HCT116 (cell line): ENCODE results near the gene ICOSLG. TPM values are rescaled to one million over a fixed set of nuclear protein-coding genes. Genes with fewer than 3 reads are reported as not detected.
"Not testable (repeated sequence)": the region's sequence is repeated elsewhere in the genome, so short reads cannot be mapped to it uniquely, and the experiment has no call there.

Experiments used
- ATAC-seq: fragments of 200-7000 bp; cut with Tn5 transposase; 2 replicates; pipeline ENCODE4 v1.9.1; 2020; ENCODE audit warnings: mild to moderate bottlenecking, moderate library complexity
- Bru-seq: library from RNA; stranded (reverse); fragments of 400-500 nt; gene quantifications from one replicate; lab custom pipeline; 2021; lab: Mats Ljungman, UMichigan
- BruChase-seq, 2 experiments: library from RNA; stranded (reverse); fragments of 400-500 nt; gene quantifications; one replicate each; lab custom pipeline; 2021; lab: Mats Ljungman, UMichigan
- BruUV-seq: library from RNA; stranded (reverse); fragments of 400-500 nt; replicated peaks from 2 replicates; lab custom pipeline; 2021; lab: Mats Ljungman, UMichigan
- CTCF ChIA-PET: fragments of 300-600 bp; sonication (Branson Sonifier 250); formaldehyde crosslinking; loops from one replicate; lab custom pipeline; 2021; ENCODE audit warnings: antibody characterized with exemption; lab: Charles Lee
- POLR2A ChIA-PET: fragments of 300-600, 350-600 bp; sonication (Branson Sonifier 250); formaldehyde crosslinking; loops from one replicate; lab custom pipeline; 2021; ENCODE audit warnings: antibody characterized with exemption; lab: Charles Lee
- RAD21 ChIA-PET, 2 experiments: fragments of 300-600 bp; sonication (Branson Sonifier 250); formaldehyde crosslinking; loops; one replicate each; lab custom pipeline; 2023; ENCODE audit warnings: low total read pairs in 2 of 2; ENCODE audit not compliant: uncharacterized antibody in 2 of 2, unreplicated experiment in 2 of 2, low non-redundant PET in 1 of 2; lab: Charles Lee
- DNase-seq: peaks from one replicate; pipeline ENCODE4 v3.0.0-alpha.2; 2010; ENCODE audit warnings: low read depth, low spot score
- H2AFZ ChIP-seq: fragments of 200-600 bp; shearing (Covaris generic), sonication (generic); 2 replicates; pipeline ENCODE4 v1.6.1; 2017; ENCODE audit warnings: low read depth, mixed run types, mixed read lengths, antibody characterized with exemption, low read length; ENCODE audit not compliant: poor library complexity, severe bottlenecking
- H3K27ac ChIP-seq: 2 replicates; pipeline ENCODE4 v1.5.1; 2012; ENCODE audit warnings: low read depth, low read length
- H3K27me3 ChIP-seq: fragments of 200-600 bp; sonication (generic); 2 replicates; pipeline ENCODE4 v1.6.1; 2016; ENCODE audit warnings: mixed run types, low read length, mixed read lengths; ENCODE audit not compliant: insufficient read depth
- H3K36me3 ChIP-seq, 2 experiments: fragments of 200-500 bp in 1 of 2; fragments of 200-600 bp in 1 of 2; sonication (Bioruptor generic) in 1 of 2; sonication (generic) in 1 of 2; 2 replicates each; pipeline versions ENCODE4 v1.5.1 to v1.6.1; 2014 to 2016; ENCODE audit warnings: low read length in 2 of 2, inconsistent platforms in 1 of 2, mixed read lengths in 1 of 2, mixed run types in 1 of 2; ENCODE audit not compliant: insufficient read depth in 2 of 2, control insufficient read depth in 1 of 2
- H3K4me1 ChIP-seq, 2 experiments: fragments of 200-600 bp in 1 of 2; sonication (generic) in 1 of 2; 2 replicates each; pipeline versions ENCODE4 v1.5.1 to v1.6.1; 2012 to 2017; ENCODE audit warnings: low read length in 2 of 2, inconsistent platforms in 1 of 2, mild to moderate bottlenecking in 1 of 2, mixed read lengths in 1 of 2, mixed run types in 1 of 2, moderate library complexity in 1 of 2; ENCODE audit not compliant: insufficient read depth in 2 of 2, control insufficient read depth in 1 of 2
- H3K4me2 ChIP-seq: fragments of 200-600 bp; sonication (generic); 2 replicates; pipeline ENCODE4 v1.6.1; 2017; ENCODE audit warnings: mixed run types, low read length, mixed read lengths
- H3K4me3 ChIP-seq, 2 experiments: fragments of 200-600 bp in 1 of 2; sonication (generic) in 1 of 2; replicated peaks in 1 of 2; 2 replicates each; pipeline ENCODE4 v1.5.1; 2011 to 2016; ENCODE audit warnings: low read length in 2 of 2, control low read depth in 1 of 2, low read depth in 1 of 2, mild to moderate bottlenecking in 1 of 2, mixed read lengths in 1 of 2, mixed run types in 1 of 2
- H3K79me2 ChIP-seq: fragments of 200-600 bp; sonication (generic); 2 replicates; pipeline ENCODE4 v1.6.1; 2017; ENCODE audit warnings: mild to moderate bottlenecking, mixed run types, low read length, moderate library complexity, mixed read lengths; ENCODE audit not compliant: insufficient read depth
- H3K9ac ChIP-seq: fragments of 200-600 bp; sonication (generic); 2 replicates; pipeline ENCODE4 v1.6.1; 2016; ENCODE audit warnings: low read length, mixed read lengths
- H3K9me2 ChIP-seq: fragments of 200-600 bp; sonication (generic), shearing (Covaris generic); 2 replicates; pipeline ENCODE4 v1.6.1; 2017; ENCODE audit warnings: mixed run types, mild to moderate bottlenecking, moderate library complexity; ENCODE audit not compliant: insufficient read depth
- H3K9me3 ChIP-seq, 2 experiments: fragments of 200-500 bp in 1 of 2; fragments of 200-600 bp in 1 of 2; sonication (Bioruptor generic) in 1 of 2; sonication (generic) in 1 of 2; 2 replicates each; pipeline ENCODE4 v1.6.1; 2014 to 2017; ENCODE audit warnings: low read length in 2 of 2, mixed read lengths in 2 of 2, inconsistent platforms in 1 of 2, low read depth in 1 of 2, mild to moderate bottlenecking in 1 of 2, mixed run types in 1 of 2, moderate library complexity in 1 of 2; ENCODE audit not compliant: control insufficient read depth in 1 of 2, insufficient read depth in 1 of 2
- H4K20me1 ChIP-seq: fragments of 200-600 bp; sonication (generic), shearing (Covaris generic); 2 replicates; pipeline ENCODE4 v1.6.1; 2017; ENCODE audit warnings: mixed run types, mild to moderate bottlenecking, moderate library complexity; ENCODE audit not compliant: insufficient read depth
- EGR1 ChIP-seq: IDR thresholded peaks from 2 replicates; pipeline ENCODE4 v1.6.1; 2012; ENCODE audit warnings: low read depth
- ELF1 ChIP-seq: IDR thresholded peaks from 2 replicates; pipeline ENCODE4 v1.6.1; 2012; ENCODE audit warnings: low read depth, borderline replicate concordance
- FOSL1 ChIP-seq: IDR thresholded peaks from 2 replicates; pipeline ENCODE4 v1.6.1; 2012; ENCODE audit warnings: low read depth
- ZFX ChIP-seq: fragments of 450-650 bp; IDR thresholded peaks from 2 replicates; pipeline ENCODE4 v1.6.1; 2017
- intact Hi-C: fragments of 100-400 bp; cut with micrococcal nuclease; formaldehyde crosslinking; loops from 2 replicates; pipeline ENCODE4 v1.10.0; 2022
- long read RNA-seq: library from polyadenylated mRNA; unstranded; transcript quantifications from one replicate; pipeline ENCODE4 v2.0.0, GENCODE V29; 2021; ENCODE audit not compliant: unreplicated experiment
- polyA plus RNA-seq: library from polyadenylated mRNA; unstranded; fragments of >200 nt; gene quantifications from 2 replicates; pipeline ENCODE4 v1.2.1, GENCODE V29; 2012; ENCODE audit warnings: missing spikeins
- total RNA-seq: library from RNA; stranded (reverse); gene quantifications from one replicate; pipeline ENCODE4 v1.2.1, GENCODE V29; 2021; ENCODE audit not compliant: unreplicated experiment
- TF ChIP-seq, protein P1 (sequence below): IDR thresholded peaks from 2 replicates; pipeline ENCODE4 v1.6.1; 2012; ENCODE audit warnings: low read depth
- TF ChIP-seq, protein P2 (sequence below): IDR thresholded peaks from 2 replicates; pipeline ENCODE4 v1.6.1; 2012
- TF ChIP-seq, protein P3 (sequence below), 3 experiments: fragments of 200-600 bp in 1 of 3; sonication (generic) in 1 of 3; IDR thresholded peaks in 2 of 3; conservative IDR thresholded peaks in 1 of 3; 2 replicates each; pipeline ENCODE4 v1.5.1; 2012 to 2017; ENCODE audit warnings: low read depth in 2 of 3, low read length in 2 of 3, antibody characterized with exemption in 1 of 3, borderline replicate concordance in 1 of 3, control low read depth in 1 of 3, mild to moderate bottlenecking in 1 of 3, mixed read lengths in 1 of 3, mixed run types in 1 of 3, moderate library complexity in 1 of 3; ENCODE audit not compliant: insufficient read depth in 1 of 3

The ICOSLG gene
- 4.7 TPM for total RNA-seq
- 2.9 and 3.0 TPM in 2 replicates for polyA plus RNA-seq
- percentile 12 among the genes with signal in this experiment for Bru-seq, nascent RNA
- BruChase-seq, experiment 1, labeled RNA remaining after a 6-hour chase, result percentile 14 among the genes with signal in this experiment
- BruChase-seq, experiment 2, labeled RNA remaining after a 2-hour chase, result percentile 17 among the genes with signal in this experiment
- long read RNA-seq, result 0 reads

- H3K27me3 ChIP-seq, H2AFZ ChIP-seq, H3K9me2 ChIP-seq, DNase-seq, H3K9ac ChIP-seq, H3K36me3 ChIP-seq, H3K27ac ChIP-seq, BruUV-seq, H3K79me2 ChIP-seq, intact Hi-C loops, RAD21 ChIA-PET, H3K4me3 ChIP-seq, POLR2A ChIA-PET, H3K4me1 ChIP-seq, H4K20me1 ChIP-seq, H3K9me3 ChIP-seq, CTCF ChIA-PET, H3K4me2 ChIP-seq: not testable (repeated sequence)
- ATAC-seq, result peak; percentile 81
Measured at GRCh38 chr21:44240842-44241241, at the start of gene ICOSLG. Gene ICOSLG, minus strand, starts transcription at chr21:44240943. Its CDS starts 126 bp downstream, at chr21:44240817.

DNA sequence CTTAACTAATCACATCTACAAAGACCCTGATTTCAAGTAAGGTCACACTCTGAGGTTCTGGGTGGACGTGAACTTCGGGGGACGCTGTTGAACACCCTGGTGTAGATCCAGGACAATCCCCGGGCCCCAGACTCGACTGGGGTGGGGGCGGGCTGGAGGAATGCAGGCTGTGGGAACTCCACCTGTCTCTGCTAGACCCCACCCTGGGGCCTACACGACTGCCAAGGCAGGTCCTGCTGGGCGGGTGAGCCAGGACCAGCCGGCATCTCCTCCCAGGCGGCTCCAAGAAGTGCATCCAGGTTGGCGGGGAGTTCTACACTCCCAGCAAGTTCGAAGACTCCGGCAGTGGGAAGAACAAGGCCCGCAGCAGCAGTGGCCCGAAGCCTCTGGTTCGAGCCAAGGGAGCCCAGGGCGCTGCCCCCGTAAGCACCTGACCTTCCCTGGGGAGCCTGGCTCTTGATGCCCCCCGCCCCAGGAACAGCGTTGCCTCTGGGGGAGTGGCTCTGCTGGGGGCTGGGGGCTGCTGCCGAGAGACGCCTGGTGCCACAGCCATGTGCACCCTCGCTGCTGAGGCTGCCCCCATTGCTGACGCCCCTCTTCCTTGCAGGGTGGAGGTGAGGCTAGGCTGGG, 48.8 kb upstream of the ICOSLG start:
- Histone ChIP-seq H3K27me3 (no peaks in the 10 kb centered on the region), H3K9ac (no peak overlapping the region), H3K9me3 (no peaks in the 10 kb centered on the region), H3K79me2 (no peaks in the 10 kb centered on the region), H3K4me1 (peaks cover 0 to 4% of the 10 kb centered on the region in 2 experiments; a peak in 1 of 4 replicates), H4K20me1 (no peaks in the 10 kb centered on the region), H2AFZ (no peak overlapping the region), H3K27ac (no peak overlapping the region), H3K36me3 (no peaks in the 10 kb centered on the region), H3K9me2 (no peaks in the 10 kb centered on the region), H3K4me2 (no peak overlapping the region), H3K4me3 (no peak overlapping the region)
- BruUV-seq, result no TSS peak
- ATAC-seq (no peak), DNase-seq (no peak)
- CTCF ChIA-PET, result no interaction called here
- RAD21 ChIA-PET, result no interaction called here
- TF ChIP-seq, protein P1, sequence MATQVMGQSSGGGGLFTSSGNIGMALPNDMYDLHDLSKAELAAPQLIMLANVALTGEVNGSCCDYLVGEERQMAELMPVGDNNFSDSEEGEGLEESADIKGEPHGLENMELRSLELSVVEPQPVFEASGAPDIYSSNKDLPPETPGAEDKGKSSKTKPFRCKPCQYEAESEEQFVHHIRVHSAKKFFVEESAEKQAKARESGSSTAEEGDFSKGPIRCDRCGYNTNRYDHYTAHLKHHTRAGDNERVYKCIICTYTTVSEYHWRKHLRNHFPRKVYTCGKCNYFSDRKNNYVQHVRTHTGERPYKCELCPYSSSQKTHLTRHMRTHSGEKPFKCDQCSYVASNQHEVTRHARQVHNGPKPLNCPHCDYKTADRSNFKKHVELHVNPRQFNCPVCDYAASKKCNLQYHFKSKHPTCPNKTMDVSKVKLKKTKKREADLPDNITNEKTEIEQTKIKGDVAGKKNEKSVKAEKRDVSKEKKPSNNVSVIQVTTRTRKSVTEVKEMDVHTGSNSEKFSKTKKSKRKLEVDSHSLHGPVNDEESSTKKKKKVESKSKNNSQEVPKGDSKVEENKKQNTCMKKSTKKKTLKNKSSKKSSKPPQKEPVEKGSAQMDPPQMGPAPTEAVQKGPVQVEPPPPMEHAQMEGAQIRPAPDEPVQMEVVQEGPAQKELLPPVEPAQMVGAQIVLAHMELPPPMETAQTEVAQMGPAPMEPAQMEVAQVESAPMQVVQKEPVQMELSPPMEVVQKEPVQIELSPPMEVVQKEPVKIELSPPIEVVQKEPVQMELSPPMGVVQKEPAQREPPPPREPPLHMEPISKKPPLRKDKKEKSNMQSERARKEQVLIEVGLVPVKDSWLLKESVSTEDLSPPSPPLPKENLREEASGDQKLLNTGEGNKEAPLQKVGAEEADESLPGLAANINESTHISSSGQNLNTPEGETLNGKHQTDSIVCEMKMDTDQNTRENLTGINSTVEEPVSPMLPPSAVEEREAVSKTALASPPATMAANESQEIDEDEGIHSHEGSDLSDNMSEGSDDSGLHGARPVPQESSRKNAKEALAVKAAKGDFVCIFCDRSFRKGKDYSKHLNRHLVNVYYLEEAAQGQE, result no peak
- TF ChIP-seq EGR1 (no peak), ZFX (no peak), ELF1 (no peak), FOSL1 (no peak)
- TF ChIP-seq, protein P2, sequence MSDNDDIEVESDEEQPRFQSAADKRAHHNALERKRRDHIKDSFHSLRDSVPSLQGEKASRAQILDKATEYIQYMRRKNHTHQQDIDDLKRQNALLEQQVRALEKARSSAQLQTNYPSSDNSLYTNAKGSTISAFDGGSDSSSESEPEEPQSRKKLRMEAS, result no peak
- TF ChIP-seq, protein P3, sequence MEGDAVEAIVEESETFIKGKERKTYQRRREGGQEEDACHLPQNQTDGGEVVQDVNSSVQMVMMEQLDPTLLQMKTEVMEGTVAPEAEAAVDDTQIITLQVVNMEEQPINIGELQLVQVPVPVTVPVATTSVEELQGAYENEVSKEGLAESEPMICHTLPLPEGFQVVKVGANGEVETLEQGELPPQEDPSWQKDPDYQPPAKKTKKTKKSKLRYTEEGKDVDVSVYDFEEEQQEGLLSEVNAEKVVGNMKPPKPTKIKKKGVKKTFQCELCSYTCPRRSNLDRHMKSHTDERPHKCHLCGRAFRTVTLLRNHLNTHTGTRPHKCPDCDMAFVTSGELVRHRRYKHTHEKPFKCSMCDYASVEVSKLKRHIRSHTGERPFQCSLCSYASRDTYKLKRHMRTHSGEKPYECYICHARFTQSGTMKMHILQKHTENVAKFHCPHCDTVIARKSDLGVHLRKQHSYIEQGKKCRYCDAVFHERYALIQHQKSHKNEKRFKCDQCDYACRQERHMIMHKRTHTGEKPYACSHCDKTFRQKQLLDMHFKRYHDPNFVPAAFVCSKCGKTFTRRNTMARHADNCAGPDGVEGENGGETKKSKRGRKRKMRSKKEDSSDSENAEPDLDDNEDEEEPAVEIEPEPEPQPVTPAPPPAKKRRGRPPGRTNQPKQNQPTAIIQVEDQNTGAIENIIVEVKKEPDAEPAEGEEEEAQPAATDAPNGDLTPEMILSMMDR (IDR thresholded peaks at IDR 0.05 in 2 of 3, conservative IDR thresholded peaks at IDR 0.05 in 1 of 3; ENCODE audit: borderline replicate concordance in 1 of 3, insufficient read depth in 1 of 3, low read depth in 2 of 3, low read length in 2 of 3), result no peak
- POLR2A ChIA-PET, result no interaction called here
- intact Hi-C loops, result no loop called here
